WTC11 (cell line): ENCODE measurements around the gene GAS2L1. TPM values are rescaled to one million over a fixed set of nuclear protein-coding genes. Genes with fewer than 3 reads are reported as not detected.

Experiments
- ATAC-seq: fragments of 200-7000 bp; cut with Tn5 transposase; 2 replicates; pipeline ENCODE4 v1.10.0; 2021; ENCODE audit warnings: mild to moderate bottlenecking, moderate library complexity
- CTCF ChIA-PET: fragments of 300-600 bp; sonication (Branson Sonifier 250); formaldehyde crosslinking; loops from one replicate; lab custom pipeline; 2021; ENCODE audit warnings: antibody characterized with exemption; lab: Charles Lee
- POLR2A ChIA-PET: fragments of 350-600 bp; sonication (Branson Sonifier 250); formaldehyde crosslinking; loops from one replicate; lab custom pipeline; 2021; ENCODE audit warnings: antibody characterized with exemption; lab: Charles Lee
- DNase-seq: peaks from one replicate; pipeline ENCODE4 v3.0.0; 2021; ENCODE audit warnings: low spot score
- H3K27ac Mint-ChIP-seq: 2 replicates; pipeline ENCODE4 v1.8.0; 2021; ENCODE audit warnings: mixed read lengths
- H3K27me3 Mint-ChIP-seq: 2 replicates; pipeline ENCODE4 v1.8.0; 2021; ENCODE audit warnings: low read depth, mild to moderate bottlenecking, moderate library complexity, mixed read lengths
- H3K36me3 Mint-ChIP-seq: 2 replicates; pipeline ENCODE4 v1.8.0; 2021; ENCODE audit warnings: mixed read lengths
- H3K4me1 Mint-ChIP-seq: 2 replicates; pipeline ENCODE4 v1.8.0; 2022; ENCODE audit warnings: mixed read lengths
- H3K4me3 Mint-ChIP-seq: 2 replicates; pipeline ENCODE4 v1.8.0; 2021; ENCODE audit warnings: mild to moderate bottlenecking, moderate library complexity, mixed read lengths
- H3K9me3 Mint-ChIP-seq: 2 replicates; pipeline ENCODE4 v1.8.0; 2021; ENCODE audit warnings: mixed read lengths
- CREB1 ChIP-seq: sonication (generic); formaldehyde crosslinking; IDR thresholded peaks from 2 replicates; pipeline ENCODE4 v1.8.0; 2023; ENCODE audit warnings: mild to moderate bottlenecking, missing genetic modification reagents
- FOXK1 ChIP-seq: sonication (generic); formaldehyde crosslinking; IDR thresholded peaks from 2 replicates; pipeline ENCODE4 v1.8.0; 2022; ENCODE audit warnings: mild to moderate bottlenecking, moderate library complexity, missing genetic modification reagents
- GABPB1 ChIP-seq: sonication (generic); formaldehyde crosslinking; IDR thresholded peaks from 2 replicates; pipeline ENCODE4 v1.8.1; 2023; ENCODE audit warnings: mild to moderate bottlenecking, missing genetic modification reagents
- HMGA2 ChIP-seq: fragments of 250-450 bp; sonication (Bioruptor Pico); IDR thresholded peaks from 2 replicates; pipeline ENCODE4 v1.4.0; 2021; ENCODE audit warnings: mild to moderate bottlenecking, moderate library complexity
- IRF2 ChIP-seq: sonication (generic); formaldehyde crosslinking; IDR thresholded peaks from 2 replicates; pipeline ENCODE4 v1.8.0; 2022; ENCODE audit warnings: low read depth, missing genetic modification reagents, borderline replicate concordance
- JUN ChIP-seq: sonication (generic); formaldehyde crosslinking; IDR thresholded peaks from 2 replicates; pipeline ENCODE4 v1.8.0; 2023; ENCODE audit warnings: mild to moderate bottlenecking, missing genetic modification reagents
- NR3C1 ChIP-seq: sonication (generic); formaldehyde crosslinking; conservative IDR thresholded peaks from 2 replicates; pipeline ENCODE4 v1.8.1; 2023; ENCODE audit warnings: low read depth, mild to moderate bottlenecking, missing genetic modification reagents
- PRRX2 ChIP-seq: fragments of 250-450 bp; sonication (Bioruptor Pico); IDR thresholded peaks from 2 replicates; pipeline ENCODE4 v1.8.0; 2021; ENCODE audit warnings: mild to moderate bottlenecking
- SOX15 ChIP-seq: fragments of 250-450 bp; sonication (Bioruptor Pico); IDR thresholded peaks from 2 replicates; pipeline ENCODE4 v1.9.0; 2021; ENCODE audit warnings: mild to moderate bottlenecking
- TCF7 ChIP-seq: sonication (generic); formaldehyde crosslinking; IDR thresholded peaks from 2 replicates; pipeline ENCODE4 v1.8.0; 2022; ENCODE audit warnings: mild to moderate bottlenecking, low read depth, missing genetic modification reagents, moderate library complexity
- TP53 ChIP-seq: sonication (generic); formaldehyde crosslinking; IDR thresholded peaks from 2 replicates; pipeline ENCODE4 v1.8.1; 2023; ENCODE audit warnings: mild to moderate bottlenecking, missing genetic modification reagents
- total RNA-seq: library from RNA; stranded (reverse); gene quantifications from 3 replicates; pipeline ENCODE4 v1.2.3, GENCODE V29; 2021
- TF ChIP-seq, protein P1 (sequence below): sonication (generic); formaldehyde crosslinking; IDR thresholded peaks from 2 replicates; pipeline ENCODE4 v1.8.1; 2023; ENCODE audit warnings: mild to moderate bottlenecking, missing genetic modification reagents, borderline replicate concordance
- TF ChIP-seq, protein P2 (sequence below): fragments of 250-450 bp; sonication (Bioruptor Pico); conservative IDR thresholded peaks from 2 replicates; pipeline ENCODE4 v1.9.0; 2021; ENCODE audit warnings: mild to moderate bottlenecking
- TF ChIP-seq, protein P3 (sequence below): fragments of 200-600 bp; IDR thresholded peaks from 2 replicates; pipeline ENCODE4 v1.8.0; 2022; ENCODE audit warnings: antibody characterized with exemption
- TF ChIP-seq, protein P4 (sequence below): sonication (generic); formaldehyde crosslinking; IDR thresholded peaks from 2 replicates; pipeline ENCODE4 v1.8.0; 2023; ENCODE audit warnings: missing genetic modification reagents, mild to moderate bottlenecking, borderline replicate concordance

GAS2L1 gene
- total RNA-seq, 1 experiment from 2014 or later: 19.9 TPM

DNA sequence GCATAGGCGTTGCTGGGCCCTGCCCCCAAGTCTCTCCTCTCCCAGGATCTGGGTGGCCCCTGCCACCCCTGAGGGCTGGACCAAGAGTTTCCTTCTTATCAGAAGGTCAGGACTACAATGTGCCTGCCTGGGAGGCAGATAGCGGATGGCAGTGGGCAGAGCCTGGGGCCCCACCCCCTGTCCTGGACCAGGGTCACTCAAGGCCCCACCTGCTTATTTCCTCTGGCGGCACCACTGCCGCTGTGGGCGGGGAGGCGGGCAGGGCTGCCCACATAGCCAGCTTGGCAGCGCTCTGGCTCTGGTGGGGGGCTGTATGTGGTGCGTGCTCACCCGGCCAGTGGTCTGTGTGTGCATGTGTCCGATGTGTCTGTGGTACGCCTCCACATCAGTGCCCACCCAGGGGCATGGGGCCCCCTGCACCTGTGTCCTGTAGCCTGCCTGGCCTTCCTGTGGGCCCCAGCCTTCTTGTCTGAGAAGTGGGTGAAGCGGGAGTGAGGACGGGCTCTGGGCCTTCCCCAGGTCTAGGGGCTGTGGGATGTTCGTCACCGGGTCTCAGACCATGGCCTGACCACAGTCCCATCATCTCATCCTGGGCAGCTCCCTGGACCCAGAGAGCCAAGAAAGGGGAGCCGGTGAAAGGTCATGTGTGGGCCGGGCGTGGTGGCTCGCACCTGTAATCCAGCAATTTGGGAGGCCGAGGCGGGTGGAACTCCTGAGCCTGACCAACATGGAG, 3.0 kb downstream of the GAS2L1 start (continued):
- TF ChIP-seq, protein P1, sequence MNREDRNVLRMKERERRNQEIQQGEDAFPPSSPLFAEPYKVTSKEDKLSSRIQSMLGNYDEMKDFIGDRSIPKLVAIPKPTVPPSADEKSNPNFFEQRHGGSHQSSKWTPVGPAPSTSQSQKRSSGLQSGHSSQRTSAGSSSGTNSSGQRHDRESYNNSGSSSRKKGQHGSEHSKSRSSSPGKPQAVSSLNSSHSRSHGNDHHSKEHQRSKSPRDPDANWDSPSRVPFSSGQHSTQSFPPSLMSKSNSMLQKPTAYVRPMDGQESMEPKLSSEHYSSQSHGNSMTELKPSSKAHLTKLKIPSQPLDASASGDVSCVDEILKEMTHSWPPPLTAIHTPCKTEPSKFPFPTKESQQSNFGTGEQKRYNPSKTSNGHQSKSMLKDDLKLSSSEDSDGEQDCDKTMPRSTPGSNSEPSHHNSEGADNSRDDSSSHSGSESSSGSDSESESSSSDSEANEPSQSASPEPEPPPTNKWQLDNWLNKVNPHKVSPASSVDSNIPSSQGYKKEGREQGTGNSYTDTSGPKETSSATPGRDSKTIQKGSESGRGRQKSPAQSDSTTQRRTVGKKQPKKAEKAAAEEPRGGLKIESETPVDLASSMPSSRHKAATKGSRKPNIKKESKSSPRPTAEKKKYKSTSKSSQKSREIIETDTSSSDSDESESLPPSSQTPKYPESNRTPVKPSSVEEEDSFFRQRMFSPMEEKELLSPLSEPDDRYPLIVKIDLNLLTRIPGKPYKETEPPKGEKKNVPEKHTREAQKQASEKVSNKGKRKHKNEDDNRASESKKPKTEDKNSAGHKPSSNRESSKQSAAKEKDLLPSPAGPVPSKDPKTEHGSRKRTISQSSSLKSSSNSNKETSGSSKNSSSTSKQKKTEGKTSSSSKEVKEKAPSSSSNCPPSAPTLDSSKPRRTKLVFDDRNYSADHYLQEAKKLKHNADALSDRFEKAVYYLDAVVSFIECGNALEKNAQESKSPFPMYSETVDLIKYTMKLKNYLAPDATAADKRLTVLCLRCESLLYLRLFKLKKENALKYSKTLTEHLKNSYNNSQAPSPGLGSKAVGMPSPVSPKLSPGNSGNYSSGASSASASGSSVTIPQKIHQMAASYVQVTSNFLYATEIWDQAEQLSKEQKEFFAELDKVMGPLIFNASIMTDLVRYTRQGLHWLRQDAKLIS (CRISPR knock-in tag): no peak
- no peak for TF ChIP-seq TP53 (CRISPR knock-in tag)
- TF ChIP-seq, protein P2, sequence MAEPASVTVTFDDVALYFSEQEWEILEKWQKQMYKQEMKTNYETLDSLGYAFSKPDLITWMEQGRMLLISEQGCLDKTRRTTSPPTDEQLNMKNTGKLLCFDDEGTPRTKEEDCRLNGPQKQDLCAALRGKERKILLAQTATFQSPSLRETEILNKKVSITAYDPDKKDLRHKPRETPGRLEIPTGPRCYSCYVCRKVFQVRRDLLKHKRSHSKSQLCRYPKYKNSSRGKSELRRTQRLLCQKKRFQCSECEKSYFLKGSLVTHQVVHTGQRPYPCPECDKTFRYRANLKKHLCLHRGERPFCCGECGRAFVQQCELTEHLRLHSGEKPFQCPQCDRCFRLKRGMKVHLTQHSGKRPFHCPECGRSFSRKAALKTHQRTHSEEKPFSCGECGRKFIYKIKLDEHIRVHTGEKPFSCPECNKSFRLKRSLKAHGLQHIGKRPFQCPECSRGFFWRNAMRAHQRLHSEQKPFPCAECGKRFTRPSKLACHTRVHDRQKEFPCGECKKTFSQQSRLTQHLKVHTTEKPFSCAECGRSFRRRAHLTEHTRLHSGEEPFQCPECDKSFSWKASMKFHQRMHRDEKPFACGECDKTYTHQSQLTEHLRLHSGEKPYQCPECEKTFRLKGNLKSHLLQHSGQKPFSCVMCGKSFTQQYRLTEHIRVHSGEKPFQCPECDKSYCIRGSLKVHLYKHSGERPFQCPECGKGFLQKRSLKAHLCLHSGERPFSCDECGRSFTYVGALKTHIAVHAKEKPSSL (CRISPR knock-in tag): no peak

DNA sequence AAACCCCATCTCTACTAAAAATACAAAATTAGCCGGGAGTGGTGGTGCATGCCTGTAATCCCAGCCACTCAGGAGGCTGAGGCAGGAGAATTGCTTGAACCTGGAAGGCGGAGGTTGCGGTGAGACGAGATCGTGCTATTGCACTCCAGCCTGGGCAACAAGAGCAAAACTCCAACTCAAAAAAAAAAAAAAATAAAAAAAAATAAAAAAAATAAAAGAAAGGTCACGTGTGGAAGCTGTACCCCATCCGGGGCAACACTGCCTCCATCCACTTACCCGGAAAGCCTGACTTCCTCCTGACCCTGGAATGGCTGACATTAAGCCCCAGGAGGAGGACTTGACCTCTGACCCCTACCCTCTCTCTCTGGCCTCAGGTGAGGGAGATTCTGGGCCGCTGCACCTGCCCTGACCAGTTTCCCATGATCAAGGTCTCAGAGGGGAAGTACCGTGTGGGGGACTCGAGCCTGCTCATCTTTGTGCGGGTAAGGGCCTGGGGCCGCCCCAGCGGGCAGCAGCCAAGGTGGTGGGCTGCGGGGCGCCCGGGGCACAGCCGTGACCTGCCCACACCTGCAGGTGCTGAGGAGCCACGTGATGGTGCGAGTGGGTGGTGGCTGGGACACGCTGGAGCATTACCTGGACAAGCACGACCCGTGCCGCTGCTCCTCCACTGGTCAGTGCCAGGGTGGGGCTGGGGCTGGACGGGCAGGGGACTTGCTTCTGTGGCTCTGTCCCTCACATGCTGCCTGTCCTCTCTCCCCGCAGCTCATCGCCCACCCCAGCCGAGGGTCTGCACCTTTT, 3.8 kb downstream of the GAS2L1 start:
- no peak overlapping the region for H3K4me3 Mint-ChIP-seq
- H3K4me1 Mint-ChIP-seq: peaks cover 27% of the 10 kb centered on the region
- no peak for ATAC-seq
- peaks cover 34% of the 10 kb centered on the region for H3K27me3 Mint-ChIP-seq
- no peak for DNase-seq
- H3K36me3 Mint-ChIP-seq: peaks cover 6% of the 10 kb centered on the region; the same call in 1 of the 2 replicates
- no peak overlapping the region for H3K27ac Mint-ChIP-seq
- TF ChIP-seq NR3C1 (CRISPR knock-in tag) (no peak), TCF7 (CRISPR knock-in tag) (no peak), SOX15 (CRISPR knock-in tag) (no peak), JUN (no peak), CREB1 (CRISPR knock-in tag) (no peak), PRRX2 (no peak), GABPB1 (CRISPR knock-in tag) (no peak), IRF2 (CRISPR knock-in tag) (no peak), HMGA2 (CRISPR knock-in tag) (no peak)
- TF ChIP-seq, protein P3, sequence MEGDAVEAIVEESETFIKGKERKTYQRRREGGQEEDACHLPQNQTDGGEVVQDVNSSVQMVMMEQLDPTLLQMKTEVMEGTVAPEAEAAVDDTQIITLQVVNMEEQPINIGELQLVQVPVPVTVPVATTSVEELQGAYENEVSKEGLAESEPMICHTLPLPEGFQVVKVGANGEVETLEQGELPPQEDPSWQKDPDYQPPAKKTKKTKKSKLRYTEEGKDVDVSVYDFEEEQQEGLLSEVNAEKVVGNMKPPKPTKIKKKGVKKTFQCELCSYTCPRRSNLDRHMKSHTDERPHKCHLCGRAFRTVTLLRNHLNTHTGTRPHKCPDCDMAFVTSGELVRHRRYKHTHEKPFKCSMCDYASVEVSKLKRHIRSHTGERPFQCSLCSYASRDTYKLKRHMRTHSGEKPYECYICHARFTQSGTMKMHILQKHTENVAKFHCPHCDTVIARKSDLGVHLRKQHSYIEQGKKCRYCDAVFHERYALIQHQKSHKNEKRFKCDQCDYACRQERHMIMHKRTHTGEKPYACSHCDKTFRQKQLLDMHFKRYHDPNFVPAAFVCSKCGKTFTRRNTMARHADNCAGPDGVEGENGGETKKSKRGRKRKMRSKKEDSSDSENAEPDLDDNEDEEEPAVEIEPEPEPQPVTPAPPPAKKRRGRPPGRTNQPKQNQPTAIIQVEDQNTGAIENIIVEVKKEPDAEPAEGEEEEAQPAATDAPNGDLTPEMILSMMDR: no peak
- ChIA-PET CTCF (interaction anchor here (0.5 to 1.7 kb wide), 5 partner anchors 10 to 107 kb away, joined by 3 to 5 read pairs (median 5); no protein-coding TSS in a partner anchor), POLR2A (no interaction called here)
- H3K9me3 Mint-ChIP-seq: no peaks in the 10 kb centered on the region

DNA sequence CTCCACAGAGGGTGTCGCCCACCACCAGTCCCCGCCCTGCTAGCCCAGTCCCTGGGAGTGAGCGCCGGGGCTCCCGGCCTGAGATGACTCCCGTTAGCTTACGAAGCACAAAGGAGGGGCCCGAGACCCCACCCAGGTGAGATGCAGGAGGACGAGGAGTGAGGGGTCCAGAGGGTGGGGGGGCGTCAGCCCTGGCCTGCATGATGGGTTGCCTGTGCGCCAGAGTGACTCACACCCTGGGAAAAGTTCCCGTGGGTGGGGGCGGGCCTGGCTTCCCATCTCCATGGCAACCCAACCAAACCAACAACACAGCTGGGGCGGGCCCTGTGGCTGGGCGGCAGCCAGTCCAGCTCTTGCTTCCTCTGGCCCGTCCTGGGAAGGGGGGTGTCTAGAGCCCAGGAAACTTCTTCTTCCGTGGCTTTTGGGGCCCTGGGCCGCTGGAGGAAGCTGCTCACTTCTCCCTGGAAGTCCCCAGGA, 4.5 kb downstream of the GAS2L1 start:
- Mint-ChIP-seq H3K4me1 (peaks cover 24% of the 10 kb centered on the region), H3K27me3 (peaks cover 35% of the 10 kb centered on the region), H3K4me3 (no peak overlapping the region), H3K9me3 (no peaks in the 10 kb centered on the region), H3K36me3 (peaks cover 6% of the 10 kb centered on the region; the same call in 1 of the 2 replicates), H3K27ac (no peak overlapping the region)
- ChIA-PET POLR2A (no interaction called here), CTCF (interaction anchor here (0.5 to 1.7 kb wide), 7 partner anchors 10 to 960 kb away, joined by 3 to 5 read pairs (median 5); no protein-coding TSS in a partner anchor)
- peak; percentile 1; the same call in 1 of the 2 replicates for ATAC-seq
- TF ChIP-seq HMGA2 (CRISPR knock-in tag) (no peak), FOXK1 (CRISPR knock-in tag) (peak; percentile 58; the same call in 1 of the 2 replicates)
- TF ChIP-seq, protein P4, sequence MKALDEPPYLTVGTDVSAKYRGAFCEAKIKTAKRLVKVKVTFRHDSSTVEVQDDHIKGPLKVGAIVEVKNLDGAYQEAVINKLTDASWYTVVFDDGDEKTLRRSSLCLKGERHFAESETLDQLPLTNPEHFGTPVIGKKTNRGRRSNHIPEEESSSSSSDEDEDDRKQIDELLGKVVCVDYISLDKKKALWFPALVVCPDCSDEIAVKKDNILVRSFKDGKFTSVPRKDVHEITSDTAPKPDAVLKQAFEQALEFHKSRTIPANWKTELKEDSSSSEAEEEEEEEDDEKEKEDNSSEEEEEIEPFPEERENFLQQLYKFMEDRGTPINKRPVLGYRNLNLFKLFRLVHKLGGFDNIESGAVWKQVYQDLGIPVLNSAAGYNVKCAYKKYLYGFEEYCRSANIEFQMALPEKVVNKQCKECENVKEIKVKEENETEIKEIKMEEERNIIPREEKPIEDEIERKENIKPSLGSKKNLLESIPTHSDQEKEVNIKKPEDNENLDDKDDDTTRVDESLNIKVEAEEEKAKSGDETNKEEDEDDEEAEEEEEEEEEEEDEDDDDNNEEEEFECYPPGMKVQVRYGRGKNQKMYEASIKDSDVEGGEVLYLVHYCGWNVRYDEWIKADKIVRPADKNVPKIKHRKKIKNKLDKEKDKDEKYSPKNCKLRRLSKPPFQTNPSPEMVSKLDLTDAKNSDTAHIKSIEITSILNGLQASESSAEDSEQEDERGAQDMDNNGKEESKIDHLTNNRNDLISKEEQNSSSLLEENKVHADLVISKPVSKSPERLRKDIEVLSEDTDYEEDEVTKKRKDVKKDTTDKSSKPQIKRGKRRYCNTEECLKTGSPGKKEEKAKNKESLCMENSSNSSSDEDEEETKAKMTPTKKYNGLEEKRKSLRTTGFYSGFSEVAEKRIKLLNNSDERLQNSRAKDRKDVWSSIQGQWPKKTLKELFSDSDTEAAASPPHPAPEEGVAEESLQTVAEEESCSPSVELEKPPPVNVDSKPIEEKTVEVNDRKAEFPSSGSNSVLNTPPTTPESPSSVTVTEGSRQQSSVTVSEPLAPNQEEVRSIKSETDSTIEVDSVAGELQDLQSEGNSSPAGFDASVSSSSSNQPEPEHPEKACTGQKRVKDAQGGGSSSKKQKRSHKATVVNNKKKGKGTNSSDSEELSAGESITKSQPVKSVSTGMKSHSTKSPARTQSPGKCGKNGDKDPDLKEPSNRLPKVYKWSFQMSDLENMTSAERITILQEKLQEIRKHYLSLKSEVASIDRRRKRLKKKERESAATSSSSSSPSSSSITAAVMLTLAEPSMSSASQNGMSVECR (CRISPR knock-in tag): no peak
- peak; percentile 80 for DNase-seq
